Gastrocnemius medialis (tissue), 4 donors: ENCODE results near the gene AATK. TPM values are rescaled to one million over a fixed set of nuclear protein-coding genes. Genes with fewer than 3 reads are reported as not detected.

Source experiments
- ATAC-seq, 2 donors: fragments of 150-250 bp; one replicate each; pipeline ENCODE4 v1.9.1; 2016
- DNase-seq, 2 donors: peaks; one replicate each; pipeline ENCODE4 v3.0.0-alpha.2; 2019
- H3K27ac ChIP-seq, 4 donors: fragments of 200-600 bp; sonication (generic); 1 replicate in 1 of 4; 2 replicates in 3 of 4; pipeline ENCODE4 v1.5.1; 2016 to 2018; ENCODE audit warnings: mild to moderate bottlenecking in 2 of 4, moderate library complexity in 1 of 4
- H3K27me3 ChIP-seq, 3 donors: fragments of 200-600 bp; sonication (generic) in 2 of 3; 1 replicate in 1 of 3; 2 replicates in 2 of 3; pipeline versions ENCODE4 v1.5.1 to v1.6.0; 2016 to 2019; ENCODE audit warnings: mild to moderate bottlenecking in 1 of 3, moderate library complexity in 1 of 3
- H3K36me3 ChIP-seq, 2 donors: fragments of 200-600 bp; sonication (generic) in 1 of 2; one replicate each; pipeline ENCODE4 v1.5.1; 2017 to 2018
- H3K4me1 ChIP-seq, 2 donors: fragments of 200-600 bp; sonication (generic) in 1 of 2; one replicate each; pipeline ENCODE4 v1.5.1; 2016 to 2017; ENCODE audit warnings: mild to moderate bottlenecking in 2 of 2
- H3K4me3 ChIP-seq, 4 donors: fragments of 200-600 bp; sonication (generic) in 3 of 4; 1 replicate in 1 of 4; 2 replicates in 3 of 4; pipeline ENCODE4 v1.5.1; 2016 to 2019; ENCODE audit warnings: mild to moderate bottlenecking in 2 of 4
- H3K9me3 ChIP-seq, 3 donors: fragments of 200-600 bp; sonication (generic) in 2 of 3; 1 replicate in 1 of 3; 2 replicates in 2 of 3; pipeline ENCODE4 v1.5.1; 2016 to 2019
- POLR2A ChIP-seq, 2 donors: fragments of 450-650 bp; IDR thresholded peaks; one replicate each; pipeline ENCODE4 v1.6.1; 2017; ENCODE audit warnings: antibody characterized with exemption in 2 of 2, mild to moderate bottlenecking in 2 of 2, moderate library complexity in 2 of 2
- in situ Hi-C, 4 donors: fragments of 200-750 bp; cut with MboI; loops; one replicate each; pipeline versions ENCODE4 v1.15.0 to v1.8.0; 2017; ENCODE audit warnings: low sequenced_read_pairs in 4 of 4
- intact Hi-C: fragments of 100-400 bp; cut with DNase I; formaldehyde crosslinking; loops from one replicate; pipeline ENCODE4 v1.15.1; 2023; ENCODE audit warnings: low total_unique reads
- total RNA-seq, 4 donors: library from RNA; depleted of rRNA; stranded (reverse); fragments of >200 nt; gene quantifications; one replicate each; pipeline versions ENCODE4 v1.1.0 to v1.2.3, GENCODE V29; 2016
- TF ChIP-seq, protein P1 (sequence below), 5 experiments: fragments of 450-650 bp in 3 of 5; fragments of 200-600 bp in 2 of 5; sonication (generic) in 2 of 5; IDR thresholded peaks in 4 of 5; conservative IDR thresholded peaks in 1 of 5; 1 replicate in 4 of 5; 2 replicates in 1 of 5; pipeline ENCODE4 v1.5.1; 2016 to 2019; ENCODE audit warnings: antibody characterized with exemption in 5 of 5, mild to moderate bottlenecking in 3 of 5, moderate library complexity in 3 of 5

AATK gene
- total RNA-seq, 4 donors from 2014 or later = 0.10 to 1.3 (median 0.80) TPM

DNA sequence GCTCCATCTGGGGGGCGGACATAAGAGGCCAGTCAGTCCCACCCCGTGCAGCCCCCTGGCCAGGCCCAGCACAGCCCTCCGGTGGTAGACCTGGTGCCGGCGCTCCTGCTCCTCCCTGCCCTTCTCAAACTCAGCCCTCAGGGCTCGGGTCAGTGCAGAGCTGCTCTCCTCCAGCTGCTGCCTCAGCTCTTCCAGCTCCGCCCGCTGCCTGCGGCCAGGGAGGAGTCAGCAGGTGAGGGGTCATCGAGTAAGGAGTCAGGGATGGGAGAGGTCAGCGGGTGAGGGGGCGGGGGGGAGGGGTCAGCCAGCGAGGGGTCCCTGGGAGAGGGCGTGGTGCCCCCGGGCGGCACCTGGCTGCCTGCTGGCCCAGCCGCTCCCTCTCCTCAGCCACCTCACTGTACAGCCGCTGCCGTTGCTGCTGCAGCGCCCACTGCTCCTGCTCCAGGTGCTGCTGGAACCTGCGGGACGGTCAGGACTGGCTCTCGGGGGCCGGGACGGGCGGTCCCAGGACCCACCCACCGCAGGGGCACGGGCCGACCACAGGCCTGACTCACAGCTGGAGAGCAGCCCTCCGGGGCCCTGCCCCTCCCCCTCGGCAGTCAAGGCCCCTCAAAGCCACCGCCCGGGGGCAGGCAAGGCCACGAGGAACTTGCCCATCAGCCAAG, 26.5 kb upstream of the AATK start:
- no peak for DNase-seq
- no peaks in the 10 kb centered on the region for H3K27me3 ChIP-seq
- no peak overlapping the region for H3K27ac ChIP-seq
- no peak overlapping the region for H3K4me3 ChIP-seq
- H3K4me1 ChIP-seq = no peaks in the 10 kb centered on the region
- no peak for ATAC-seq
- no peaks in the 10 kb centered on the region for H3K9me3 ChIP-seq
- intact Hi-C loops = no loop called here
- in situ Hi-C loops = no loop called here
- H3K36me3 ChIP-seq = no peaks in the 10 kb centered on the region
- TF ChIP-seq, protein P1, sequence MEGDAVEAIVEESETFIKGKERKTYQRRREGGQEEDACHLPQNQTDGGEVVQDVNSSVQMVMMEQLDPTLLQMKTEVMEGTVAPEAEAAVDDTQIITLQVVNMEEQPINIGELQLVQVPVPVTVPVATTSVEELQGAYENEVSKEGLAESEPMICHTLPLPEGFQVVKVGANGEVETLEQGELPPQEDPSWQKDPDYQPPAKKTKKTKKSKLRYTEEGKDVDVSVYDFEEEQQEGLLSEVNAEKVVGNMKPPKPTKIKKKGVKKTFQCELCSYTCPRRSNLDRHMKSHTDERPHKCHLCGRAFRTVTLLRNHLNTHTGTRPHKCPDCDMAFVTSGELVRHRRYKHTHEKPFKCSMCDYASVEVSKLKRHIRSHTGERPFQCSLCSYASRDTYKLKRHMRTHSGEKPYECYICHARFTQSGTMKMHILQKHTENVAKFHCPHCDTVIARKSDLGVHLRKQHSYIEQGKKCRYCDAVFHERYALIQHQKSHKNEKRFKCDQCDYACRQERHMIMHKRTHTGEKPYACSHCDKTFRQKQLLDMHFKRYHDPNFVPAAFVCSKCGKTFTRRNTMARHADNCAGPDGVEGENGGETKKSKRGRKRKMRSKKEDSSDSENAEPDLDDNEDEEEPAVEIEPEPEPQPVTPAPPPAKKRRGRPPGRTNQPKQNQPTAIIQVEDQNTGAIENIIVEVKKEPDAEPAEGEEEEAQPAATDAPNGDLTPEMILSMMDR (IDR thresholded peaks at IDR 0.05 in 4 of 5, conservative IDR thresholded peaks at IDR 0.05 in 1 of 5) = no peak
- no peak for TF ChIP-seq POLR2A (IDR thresholded peaks at IDR 0.05)

DNA sequence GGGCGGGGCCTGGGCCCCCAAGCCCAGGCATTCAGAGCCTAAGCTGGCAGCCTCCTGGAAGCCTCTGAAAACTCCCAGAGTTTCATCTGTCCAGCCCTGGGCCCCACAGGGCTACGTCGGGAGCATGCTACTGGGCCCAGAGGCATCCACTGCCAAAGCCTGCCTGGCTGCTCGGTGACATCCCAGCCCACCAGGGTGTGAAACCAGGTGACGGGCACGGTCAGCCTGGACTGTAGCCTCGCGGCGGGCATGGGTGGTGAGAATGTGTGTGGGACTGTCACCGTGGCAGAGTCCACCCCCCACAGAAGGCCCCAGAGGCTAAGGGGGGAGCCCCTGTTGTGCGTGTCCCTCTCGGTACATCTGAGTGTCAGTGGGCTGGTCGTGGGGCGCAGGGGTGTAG, 25.6 kb upstream of the AATK start:
- intact Hi-C loops (no loop called here), in situ Hi-C loops (no loop called here)
- no peak for ATAC-seq

DNA sequence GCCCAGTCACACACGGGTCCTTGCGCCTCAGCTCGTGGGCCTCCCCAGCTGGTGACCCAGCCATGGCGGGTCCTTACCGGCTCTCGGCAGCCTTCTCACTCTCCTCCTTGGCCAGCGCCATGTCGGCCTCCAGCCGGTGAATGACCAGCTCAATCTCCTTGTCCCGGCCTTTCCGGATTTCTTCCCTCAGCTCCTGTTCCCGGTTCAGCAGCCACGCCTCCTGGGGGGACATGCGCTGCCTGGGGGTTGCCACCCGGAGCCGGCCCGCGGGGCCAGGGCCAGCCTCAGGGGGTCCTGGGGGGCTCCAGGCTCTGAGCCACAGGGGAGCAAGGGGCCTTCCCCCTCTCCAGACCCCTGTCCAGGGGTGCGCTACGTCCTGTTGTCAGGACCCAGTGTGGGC, 25.1 kb upstream of the AATK start:
- no peaks in the 10 kb centered on the region for H3K9me3 ChIP-seq
- ATAC-seq = no peak
- TF ChIP-seq, protein P1 (IDR thresholded peaks at IDR 0.05 in 4 of 5, conservative IDR thresholded peaks at IDR 0.05 in 1 of 5) = no peak
- no peak for TF ChIP-seq POLR2A (IDR thresholded peaks at IDR 0.05)
- in situ Hi-C loops = no loop called here
- intact Hi-C loops = no loop called here
- no peaks in the 10 kb centered on the region for H3K27me3 ChIP-seq
- no peaks in the 10 kb centered on the region for H3K36me3 ChIP-seq
- no peak overlapping the region for H3K27ac ChIP-seq
- H3K4me1 ChIP-seq = no peaks in the 10 kb centered on the region
- no peak overlapping the region for H3K4me3 ChIP-seq
- no peak for DNase-seq

More for the DNA sequence above, 25.6 kb upstream of the AATK start:
- Histone ChIP-seq H3K9me3 (no peaks in the 10 kb centered on the region), H3K4me3 (no peak overlapping the region), H3K4me1 (no peaks in the 10 kb centered on the region), H3K27ac (no peak overlapping the region), H3K36me3 (no peaks in the 10 kb centered on the region), H3K27me3 (no peaks in the 10 kb centered on the region)
- TF ChIP-seq POLR2A (IDR thresholded peaks at IDR 0.05) = no peak
- no peak for DNase-seq

DNA sequence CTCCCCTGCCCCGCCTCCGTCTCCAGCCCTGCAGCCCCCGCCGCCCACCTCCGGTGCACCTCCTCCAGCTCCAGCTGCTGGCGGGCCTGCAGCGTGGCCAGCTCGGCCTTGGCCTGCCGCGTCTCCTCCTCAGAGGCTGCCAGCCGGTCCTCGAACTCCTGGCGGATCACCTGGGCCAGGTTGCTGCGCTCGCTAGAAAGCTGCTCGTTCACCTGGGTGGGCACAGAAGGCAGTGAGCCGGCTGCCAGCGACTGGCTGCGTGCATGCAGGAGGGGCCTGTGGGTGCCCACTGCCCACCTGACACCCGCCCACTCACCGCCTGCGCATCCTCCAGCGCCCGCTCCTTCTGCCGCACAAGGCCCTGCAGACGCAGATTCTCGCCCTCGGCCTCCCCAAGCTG, 24.6 kb upstream of the AATK start:
- in situ Hi-C loops (no loop called here), intact Hi-C loops (no loop called here)
- no peaks in the 10 kb centered on the region for H3K4me1 ChIP-seq
- H3K36me3 ChIP-seq = no peaks in the 10 kb centered on the region
- H3K4me3 ChIP-seq = no peak overlapping the region
- DNase-seq (no peak), ATAC-seq (no peak)
- TF ChIP-seq POLR2A (IDR thresholded peaks at IDR 0.05) = no peak
- TF ChIP-seq, protein P1 (IDR thresholded peaks at IDR 0.05 in 4 of 5, conservative IDR thresholded peaks at IDR 0.05 in 1 of 5) = no peak
- no peaks in the 10 kb centered on the region for H3K9me3 ChIP-seq
- no peak overlapping the region for H3K27ac ChIP-seq
- no peaks in the 10 kb centered on the region for H3K27me3 ChIP-seq

DNA sequence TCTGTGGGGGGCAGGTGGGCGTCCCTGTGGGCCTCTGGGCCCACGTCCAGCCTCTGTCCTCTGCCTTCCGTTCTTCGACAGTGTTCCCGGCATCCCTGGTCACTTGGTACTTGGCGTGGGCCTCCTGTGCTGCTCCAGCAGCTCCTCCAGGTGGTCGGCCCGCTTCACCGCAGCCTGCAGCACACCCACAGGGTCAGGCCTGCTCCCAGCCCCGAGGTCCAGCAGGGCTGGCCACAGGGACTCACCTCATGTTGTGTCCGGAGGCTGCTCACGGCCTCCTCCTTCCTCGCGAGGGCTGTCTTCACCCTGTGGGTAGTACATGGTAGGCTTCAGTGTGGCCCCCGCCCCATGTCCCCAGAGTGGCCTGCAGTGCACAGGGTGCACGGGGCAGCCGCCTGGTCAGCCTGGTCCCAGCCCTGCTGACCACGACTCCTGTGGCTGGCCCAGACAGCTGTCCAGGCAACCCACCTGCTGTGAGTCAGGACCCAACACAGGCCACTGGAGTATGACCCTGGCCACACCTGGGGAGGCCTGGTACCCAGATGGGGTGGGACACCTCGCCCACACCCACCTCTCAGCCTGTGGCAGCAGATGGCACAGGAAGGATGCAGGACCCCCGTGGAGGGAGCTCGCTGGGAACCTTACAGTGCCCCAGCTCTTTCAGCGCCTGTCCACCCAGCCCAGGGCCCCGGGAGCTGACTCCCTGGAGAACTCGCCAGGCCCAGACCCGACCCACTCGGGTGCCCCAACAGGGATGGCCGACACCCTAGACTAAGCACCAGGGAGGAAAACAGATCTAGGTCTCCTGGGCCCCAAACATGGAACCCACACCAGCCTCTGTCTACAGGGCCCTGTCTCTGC, 23.9 kb upstream of the AATK start:
- ATAC-seq (no peak), DNase-seq (no peak)
- Histone ChIP-seq H3K36me3 (no peaks in the 10 kb centered on the region), H3K27ac (no peak overlapping the region), H3K4me3 (no peak overlapping the region), H3K4me1 (no peaks in the 10 kb centered on the region), H3K27me3 (no peaks in the 10 kb centered on the region), H3K9me3 (no peaks in the 10 kb centered on the region)
- TF ChIP-seq, protein P1 (IDR thresholded peaks at IDR 0.05 in 4 of 5, conservative IDR thresholded peaks at IDR 0.05 in 1 of 5) = no peak
- no peak for TF ChIP-seq POLR2A (IDR thresholded peaks at IDR 0.05)
- in situ Hi-C loops (no loop called here), intact Hi-C loops (no loop called here)
